ENCODE data around the gene ANKRD13B. TPM values are rescaled to one million over a fixed set of nuclear protein-coding genes. Genes with fewer than 3 reads are reported as not detected.

ANKRD13B gene
- total and polyA plus RNA-seq, 2 of the 13 experiments (the other 11 are each of a cell fraction or from before 2014, with no cell fraction given) = 1.7 to 1.8 TPM

- TF ChIP-seq FUBP1 (CRISPR knock-in tag; IDR thresholded peaks at IDR 0.05; ENCODE audit: borderline replicate concordance) (no peak), ZNF703 (CRISPR knock-in tag; IDR thresholded peaks at IDR 0.05; ENCODE audit: borderline replicate concordance) (no peak), ARNT (IDR thresholded peaks at IDR 0.05) (no peak), RBFOX2 (IDR thresholded peaks at IDR 0.05; ENCODE audit: low read depth, low read length) (no peak), JUN (CRISPR knock-in tag; IDR thresholded peaks at IDR 0.05) (no peak), SRSF4 (IDR thresholded peaks at IDR 0.05; ENCODE audit: low read depth, low read length, poor library complexity, severe bottlenecking) (no peak), HOXA9 (CRISPR knock-in tag; IDR thresholded peaks at IDR 0.05; ENCODE audit: borderline replicate concordance) (no peak), NFAT5 (CRISPR knock-in tag; IDR thresholded peaks at IDR 0.05) (no peak), REPIN1 (CRISPR knock-in tag; IDR thresholded peaks at IDR 0.05; ENCODE audit: borderline replicate concordance, low read depth) (no peak), HDAC2 (CRISPR knock-in tag; IDR thresholded peaks at IDR 0.05) (no peak), PRDM4 (CRISPR knock-in tag; IDR thresholded peaks at IDR 0.05; ENCODE audit: borderline replicate concordance) (no peak), BRCA1 (CRISPR knock-in tag; IDR thresholded peaks at IDR 0.05) (no peak), ZNF501 (CRISPR knock-in tag; IDR thresholded peaks at IDR 0.05) (peak; percentile 65), ZFP91 (CRISPR knock-in tag; IDR thresholded peaks at IDR 0.05; ENCODE audit: borderline replicate concordance) (no peak; the same call in 1 of the 2 replicates), U2AF1 (optimal IDR thresholded peaks at IDR 0.05; ENCODE audit: low read depth, low read length) (no peak), ZFY (CRISPR knock-in tag; IDR thresholded peaks at IDR 0.05) (peak; percentile 38), PRPF4 (IDR thresholded peaks at IDR 0.05; ENCODE audit: low read depth, low read length, poor library complexity, severe bottlenecking) (no peak)
These were observed 29.7 kb downstream of the ANKRD13B start, which contains the start of gene CORO6 (continued) for GRCh38 chr17:29622337-29623282.

All from HepG2 (cell line).